Cardiac atrium fibroblast (primary cell): ENCODE data around the gene SNAP25. TPM values are rescaled to one million over a fixed set of nuclear protein-coding genes. Genes with fewer than 3 reads are reported as not detected.

ENCODE experiments used
- total RNA-seq: library from RNA; depleted of rRNA; stranded (reverse); fragments of >200 nt; gene quantifications from 2 replicates; pipeline ENCODE4 v1.2.3, GENCODE V29; 2015

Gene SNAP25
- not detected in 2 replicates for total RNA-seq

GRCh38 chr20:10218536-10219451 is at the start of gene SNAP25:
TSS of gene SNAP25 (plus strand) at chr20:10218830. CDS start at chr20:10275492, 56,662 bp downstream.

Other genes with a start within 250 kb of the SNAP25 start
- under 0.01 and 0.16 TPM in 2 replicates for gene ANKEF1, start 183.8 kb upstream of the SNAP25 start, total RNA-seq
- 4.7 and 8.7 TPM in 2 replicates for gene MKKS, start 215.4 kb downstream of the SNAP25 start, total RNA-seq
- gene SLX4IP, start 216.5 kb downstream of the SNAP25 start, total RNA-seq: 1.8 and 2.4 TPM in 2 replicates